GDM1 (cell line): Measurements from ENCODE around the gene ZNF30.
"Not testable (repeated sequence)": the region's sequence is repeated elsewhere in the genome, so short reads cannot be mapped to it uniquely, and the experiment has no call there.

Source experiments
- DNase-seq: peaks from one replicate; lab custom pipeline; 2025; lab: John Stamatoyannopoulos, UW

Gene ZNF30

DNA sequence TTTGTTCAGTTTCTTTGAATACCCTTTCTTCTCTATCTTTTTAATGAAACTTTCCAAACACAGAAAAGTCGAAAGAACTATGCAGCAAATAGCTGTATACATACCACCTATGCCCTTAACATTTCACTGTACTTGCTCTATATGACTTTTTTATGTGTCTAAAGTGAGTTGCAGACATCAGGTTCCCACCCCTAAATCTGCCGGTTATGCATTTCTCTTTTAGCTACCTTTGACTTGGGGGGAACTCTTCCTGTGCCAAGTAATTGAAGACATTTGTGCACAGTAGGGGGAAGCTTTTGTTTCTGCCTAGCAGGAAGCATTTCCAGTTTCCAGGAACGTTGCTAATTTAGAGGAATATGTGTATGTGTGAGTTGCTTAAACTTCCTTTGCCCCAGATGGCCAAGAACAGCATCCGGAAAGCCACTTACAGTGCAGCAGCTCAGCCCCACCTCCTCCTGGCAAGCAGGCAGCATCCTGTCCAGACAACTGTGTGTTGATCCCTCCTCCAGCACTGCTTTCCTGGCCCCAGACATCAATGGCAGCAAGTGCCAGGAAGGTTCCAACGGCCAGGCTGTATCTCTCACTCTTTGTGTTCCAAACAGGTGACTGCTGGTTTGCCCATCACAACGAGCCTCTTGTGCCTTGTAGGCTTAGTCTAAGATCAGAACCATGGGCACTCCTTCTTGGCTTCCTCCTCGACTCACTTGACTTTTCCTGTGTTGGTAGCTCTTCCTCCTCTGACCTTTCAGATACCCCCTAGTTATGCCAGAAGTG lies 58.7 kb downstream of the ZNF30 start:
- DNase-seq, result no peak

DNA sequence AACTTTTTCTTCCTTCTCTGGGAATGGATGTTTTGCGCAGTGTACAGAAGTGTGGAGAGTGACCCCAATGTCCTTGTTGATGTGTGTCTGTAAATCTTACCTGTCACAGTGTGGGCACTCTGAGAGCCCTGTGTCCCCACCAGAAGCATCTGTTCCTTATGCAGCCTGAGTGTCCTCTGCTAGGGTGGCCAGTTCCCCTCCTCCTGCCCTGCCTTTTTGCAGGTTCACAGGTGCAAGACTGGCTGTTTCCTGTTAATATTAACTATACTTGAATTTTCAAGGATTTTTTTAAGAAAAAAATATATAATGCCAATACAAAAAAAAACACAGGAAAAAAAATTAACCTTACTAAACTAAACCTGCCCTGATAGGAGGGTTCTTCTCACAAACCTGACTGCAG lies 61.4 kb downstream of the ZNF30 start:
- no peak for DNase-seq

DNA sequence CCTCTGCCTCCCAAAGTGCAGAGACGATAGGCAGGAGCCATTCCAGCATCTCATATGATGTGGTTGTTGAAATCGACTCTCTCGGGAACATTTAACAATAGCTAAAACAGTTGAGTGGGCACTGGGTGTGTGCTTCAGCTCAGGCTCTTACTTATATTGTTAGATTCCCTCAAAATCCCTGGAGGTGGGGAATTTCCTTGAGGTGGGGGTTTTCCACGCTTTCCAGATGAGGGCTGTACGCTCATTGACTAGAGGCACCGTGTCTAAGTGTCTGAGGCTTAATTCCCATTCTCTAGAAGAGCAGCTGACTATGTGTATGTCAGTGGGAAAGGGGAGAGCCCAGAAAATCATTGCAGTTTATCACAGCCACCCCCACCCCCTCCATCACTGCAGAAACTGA lies 62.6 kb downstream of the ZNF30 start:
- DNase-seq, result no peak

DNA sequence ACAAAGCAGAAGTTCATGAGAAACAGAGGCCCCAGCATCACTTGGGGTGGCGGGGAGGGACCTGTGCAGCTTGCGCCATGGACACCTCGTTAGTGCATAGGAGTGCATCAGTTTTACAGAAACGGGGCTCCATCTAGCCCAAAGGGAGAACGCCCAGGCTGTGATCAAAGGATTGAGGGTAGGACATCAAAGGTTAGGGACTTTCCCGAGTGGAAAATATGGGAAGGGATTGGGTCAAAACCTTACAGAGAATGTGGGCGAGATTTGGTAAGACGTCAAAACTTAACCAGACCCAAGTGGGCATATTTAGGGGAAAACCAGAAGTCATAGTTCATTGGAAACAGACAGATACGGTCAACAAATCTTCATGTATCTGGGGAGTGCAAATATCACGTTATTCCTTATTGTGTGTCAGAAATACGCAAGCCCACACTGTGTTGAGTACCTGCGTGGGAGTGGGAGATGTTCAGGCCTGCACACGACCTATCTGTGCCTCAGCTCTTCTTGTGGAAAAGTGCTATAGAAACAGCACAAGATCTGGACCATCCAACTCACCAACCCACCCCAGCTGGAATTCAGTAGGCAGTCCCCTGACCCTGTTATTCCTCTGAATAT lies 64.0 kb downstream of the ZNF30 start:
- DNase-seq, result no peak

DNA sequence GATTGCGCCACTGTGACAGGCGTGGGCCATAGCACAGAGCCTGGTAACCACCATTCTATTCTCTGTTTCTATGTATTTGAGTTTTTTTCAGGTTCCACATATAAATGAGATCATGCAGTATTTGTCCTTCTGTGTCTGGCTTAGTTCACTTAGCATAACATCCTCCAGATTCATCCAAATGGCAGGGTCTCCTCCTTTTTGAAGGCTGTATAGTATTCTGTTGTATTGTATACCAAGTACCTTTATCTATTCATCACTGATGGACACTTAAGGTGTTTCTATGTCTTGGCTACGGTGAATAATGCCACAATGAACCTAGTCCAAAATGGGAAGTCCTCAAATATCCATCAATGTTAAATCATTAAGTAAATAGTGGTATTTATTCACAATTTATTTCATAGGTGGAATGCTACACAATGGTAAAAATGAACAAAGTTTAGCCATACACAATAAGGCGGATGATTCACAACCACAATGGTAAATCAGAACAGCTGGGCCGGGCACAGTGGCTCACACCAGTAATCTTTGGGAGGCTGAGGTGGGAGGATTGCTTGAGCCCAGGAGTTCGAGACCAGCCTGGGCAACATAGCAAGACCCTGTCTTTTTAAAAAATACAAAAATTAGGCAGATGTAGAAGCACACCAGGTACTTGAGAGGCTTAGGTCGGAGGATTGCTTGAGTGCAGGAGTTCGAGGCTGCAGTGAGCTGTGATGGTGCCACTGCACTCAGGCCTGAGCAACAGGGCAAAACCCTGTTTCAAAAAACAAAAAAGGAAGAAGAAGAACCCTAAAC lies 65.0 kb downstream of the ZNF30 start:
- DNase-seq, result no peak

DNA sequence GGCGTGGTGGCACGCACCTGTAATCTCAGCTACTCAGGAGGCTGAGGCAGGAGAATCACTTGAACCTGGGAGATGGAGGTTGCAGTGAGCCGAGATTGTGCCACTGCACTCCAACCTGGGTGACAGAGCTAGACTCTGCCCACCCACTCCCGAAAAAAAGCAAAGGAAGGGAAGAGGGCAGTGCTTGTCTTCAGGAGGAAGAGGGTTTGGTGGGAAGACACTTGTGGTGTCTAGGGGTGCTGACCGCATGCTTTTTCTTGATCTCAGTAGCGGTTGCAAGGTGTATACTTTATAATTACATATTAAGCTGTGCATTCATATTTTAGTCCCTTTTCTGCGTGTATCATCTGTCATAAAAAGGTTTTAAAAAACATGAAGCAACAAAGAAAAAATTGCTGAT lies 65.9 kb downstream of the ZNF30 start:
- not testable (repeated sequence) for DNase-seq

GRCh38 chr19:34994286-34994642 lies 67.6 kb downstream of the ZNF30 start:
- no peak for DNase-seq
